HS-27A (cell line): Measurements from ENCODE around the gene GABRA5.

Experiments
- DNase-seq: peaks from one replicate; pipeline ENCODE4 v3.0.0-alpha.2; 2012; ENCODE audit warnings: low read depth, missing footprints

GABRA5 gene

GRCh38 chr15:26928051-26928450 lies 61.2 kb downstream of the GABRA5 start:
- no peak for DNase-seq

- no peak for DNase-seq
Measured at GRCh38 chr15:26929588-26929987, 62.7 kb downstream of the GABRA5 start.

- no peak for DNase-seq
Measured at GRCh38 chr15:26934848-26935247, 68.0 kb downstream of the GABRA5 start.

- no peak for DNase-seq
Measured at GRCh38 chr15:26935322-26935721, 68.5 kb downstream of the GABRA5 start.

GRCh38 chr15:26936502-26936901 lies 69.6 kb downstream of the GABRA5 start:
- DNase-seq: no peak

- DNase-seq: no peak
Measured at GRCh38 chr15:26937134-26937533, 70.3 kb downstream of the GABRA5 start.

- no peak for DNase-seq
Measured at GRCh38 chr15:26939398-26939797, 72.5 kb downstream of the GABRA5 start.

GRCh38 chr15:26941489-26941888 lies 74.6 kb downstream of the GABRA5 start:
- DNase-seq: no peak

GRCh38 chr15:26943866-26944265 lies 77.0 kb downstream of the GABRA5 start:
- no peak for DNase-seq

GRCh38 chr15:26945046-26945445 lies 78.2 kb downstream of the GABRA5 start:
- no peak for DNase-seq

- DNase-seq: no peak
Measured at GRCh38 chr15:26950001-26950400, 83.1 kb downstream of the GABRA5 start.

GRCh38 chr15:26954403-26954802 lies 87.5 kb downstream of the GABRA5 start:
- no peak for DNase-seq

- no peak for DNase-seq
Measured at GRCh38 chr15:26967719-26968269, 100.9 kb downstream of the GABRA5 start.

GRCh38 chr15:26968806-26969205 lies 101.9 kb downstream of the GABRA5 start:
- no peak for DNase-seq

- DNase-seq: no peak
Measured at GRCh38 chr15:26970712-26971210, 103.9 kb downstream of the GABRA5 start, which contains the start of gene GABRG3. Gene GABRG3 (plus strand): TSS chr15:26971181.

GRCh38 chr15:26971271-26972018 lies 104.6 kb downstream of the GABRA5 start:
- no peak for DNase-seq

- DNase-seq: no peak
Measured at GRCh38 chr15:26972636-26973035, 105.8 kb downstream of the GABRA5 start.

- no peak for DNase-seq
Measured at GRCh38 chr15:26974120-26974780, 107.4 kb downstream of the GABRA5 start.

- no peak for DNase-seq
Measured at GRCh38 chr15:26981492-26981891, 114.6 kb downstream of the GABRA5 start.

- DNase-seq: no peak
Measured at GRCh38 chr15:26983822-26984221, 117.0 kb downstream of the GABRA5 start.

- no peak for DNase-seq
Measured at GRCh38 chr15:26985050-26985449, 118.2 kb downstream of the GABRA5 start.

- no peak for DNase-seq
Measured at GRCh38 chr15:26996250-26996649, 129.4 kb downstream of the GABRA5 start.
